Measurements from ENCODE around the gene FAM120A. TPM values are rescaled to one million over a fixed set of nuclear protein-coding genes. Genes with fewer than 3 reads are reported as not detected.

The FAM120A gene
- polyA plus RNA-seq, 1 experiment: 89.4 TPM

- no peaks in the 10 kb centered on the region for H3K36me3 ChIP-seq (ENCODE audit: control insufficient read depth, insufficient read depth, low read length)
- DNase-seq (ENCODE audit: low read depth): no peak
- ChIA-PET CTCF (no interaction called here), POLR2A (no interaction called here)
- H3K27me3 ChIP-seq (ENCODE audit: control insufficient read depth, insufficient read depth, low read length): no peaks in the 10 kb centered on the region
- H3K4me3 ChIP-seq (ENCODE audit: low read depth, low read length): no peak overlapping the region
- TF ChIP-seq CTCF (IDR thresholded peaks at IDR 0.05; ENCODE audit: insufficient read depth, low read depth, low read length): no peak
These were observed 134.2 kb downstream of the FAM120A start for GRCh38 chr9:93585695-93586094.

GRCh38 chr9:93586290-93587057 is 135.0 kb downstream of the FAM120A start:
- DNase-seq (ENCODE audit: low read depth): no peak
- TF ChIP-seq CTCF (IDR thresholded peaks at IDR 0.05; ENCODE audit: insufficient read depth, low read depth, low read length): no peak
- CTCF ChIA-PET: no interaction called here
- H3K27me3 ChIP-seq (ENCODE audit: control insufficient read depth, insufficient read depth, low read length): no peaks in the 10 kb centered on the region
- POLR2A ChIA-PET: no interaction called here
- H3K4me3 ChIP-seq (ENCODE audit: low read depth, low read length): no peak overlapping the region
- no peaks in the 10 kb centered on the region for H3K36me3 ChIP-seq (ENCODE audit: control insufficient read depth, insufficient read depth, low read length)

GRCh38 chr9:93587284-93587650 is 135.8 kb downstream of the FAM120A start:
- CTCF ChIA-PET: interaction anchor here (0.8 to 2.1 kb wide), 3 partner anchors 9 to 122 kb away, joined by 3 to 6 read pairs (median 4); no protein-coding TSS in a partner anchor
- no peak for TF ChIP-seq CTCF (IDR thresholded peaks at IDR 0.05; ENCODE audit: insufficient read depth, low read depth, low read length)

GRCh38 chr9:93587651-93588347 is 136.3 kb downstream of the FAM120A start:
- ChIA-PET POLR2A (no interaction called here), CTCF (interaction anchor here (0.8 to 2.1 kb wide), 3 partner anchors 9 to 123 kb away, joined by 3 to 6 read pairs (median 4); no protein-coding TSS in a partner anchor)
- Histone ChIP-seq H3K36me3 (ENCODE audit: control insufficient read depth, insufficient read depth, low read length) (no peaks in the 10 kb centered on the region), H3K27me3 (ENCODE audit: control insufficient read depth, insufficient read depth, low read length) (no peaks in the 10 kb centered on the region), H3K4me3 (ENCODE audit: low read depth, low read length) (no peak overlapping the region)
- TF ChIP-seq CTCF (IDR thresholded peaks at IDR 0.05; ENCODE audit: insufficient read depth, low read depth, low read length): 0 out of 2 replicates have a peak, but pooled peaks have one; percentile 12
- DNase-seq (ENCODE audit: low read depth): no peak

More at GRCh38 chr9:93587284-93587650, 135.8 kb downstream of the FAM120A start:
- H3K36me3 ChIP-seq (ENCODE audit: control insufficient read depth, insufficient read depth, low read length): no peaks in the 10 kb centered on the region
- no peaks in the 10 kb centered on the region for H3K27me3 ChIP-seq (ENCODE audit: control insufficient read depth, insufficient read depth, low read length)
- POLR2A ChIA-PET: no interaction called here
- DNase-seq (ENCODE audit: low read depth): no peak
- H3K4me3 ChIP-seq (ENCODE audit: low read depth, low read length): no peak overlapping the region
